ENCODE data around the gene CES2.

- TF ChIP-seq GATA1 (IDR thresholded peaks at IDR 0.05; ENCODE audit: low read depth, low read length) = no peak
- TF ChIP-seq POLR2A (IDR thresholded peaks at IDR 0.05; ENCODE audit: low read length) = no peak
Measured at GRCh38 chr16:66926171-66926947, 9.0 kb upstream of the CES2 start.

Data from erythroblast (primary cell).